Measurements from ENCODE around the gene RGL1.

RGL1 gene

DNA sequence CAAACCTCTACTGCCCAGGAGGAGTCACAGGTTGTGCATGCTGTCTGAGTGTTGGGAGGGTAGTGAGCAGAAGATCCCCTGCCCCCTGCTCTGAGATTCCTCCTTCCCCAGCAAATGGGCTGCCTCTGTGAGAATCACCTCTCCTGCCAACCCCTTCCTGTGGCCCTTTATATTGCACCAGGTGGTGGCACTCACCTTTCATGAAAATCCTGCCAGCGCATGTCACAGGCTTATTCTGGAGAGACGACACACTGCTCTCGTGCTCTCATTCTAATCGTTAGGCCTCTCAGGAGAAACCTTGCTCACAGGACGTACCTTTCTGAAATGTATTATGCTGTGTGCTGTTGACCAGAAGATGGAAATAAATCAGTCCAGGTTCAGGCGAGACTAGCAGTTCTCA, 113.7 kb downstream of the RGL1 start:
- no peak for DNase-seq (ENCODE audit: low read depth)

DNA sequence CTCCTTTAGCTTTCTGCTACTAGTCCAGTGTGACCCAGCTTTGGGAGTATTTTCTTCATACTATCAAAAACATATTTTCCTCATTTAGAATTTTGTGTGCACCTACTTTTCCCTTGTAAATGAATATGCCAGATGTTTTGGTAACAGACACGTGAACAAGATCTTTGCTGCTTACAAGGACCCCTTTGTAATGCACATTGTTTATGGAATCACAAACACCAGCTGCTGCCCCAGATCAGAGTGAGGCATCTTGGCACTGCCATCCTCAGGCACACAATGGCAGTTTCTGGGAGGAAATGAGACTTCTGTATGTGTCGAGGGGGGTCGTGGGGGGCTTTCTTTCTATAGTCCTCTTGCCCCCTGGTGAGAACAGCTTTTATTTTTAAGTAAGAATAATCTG, 115.7 kb downstream of the RGL1 start:
- DNase-seq (ENCODE audit: low read depth): no peak

DNA sequence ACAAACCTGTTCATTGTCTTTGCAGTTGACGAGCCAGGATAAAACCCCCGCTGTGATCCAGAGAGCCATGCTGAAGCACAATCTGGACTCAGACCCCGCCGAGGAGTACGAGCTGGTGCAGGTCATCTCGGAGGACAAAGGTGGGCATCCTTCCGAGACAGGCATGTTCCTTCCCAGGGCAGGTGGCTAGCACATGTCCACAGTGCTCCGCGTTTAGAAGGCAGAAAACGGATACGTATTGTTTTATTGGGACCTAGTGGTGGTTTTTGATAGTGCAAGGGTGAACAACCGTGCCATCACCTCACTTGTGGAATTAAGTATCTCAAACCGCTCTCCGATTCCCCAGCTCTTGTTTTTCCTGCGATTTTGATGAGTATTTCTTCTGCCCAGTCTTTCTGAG, 117.3 kb downstream of the RGL1 start:
- DNase-seq (ENCODE audit: low read depth): no peak

DNA sequence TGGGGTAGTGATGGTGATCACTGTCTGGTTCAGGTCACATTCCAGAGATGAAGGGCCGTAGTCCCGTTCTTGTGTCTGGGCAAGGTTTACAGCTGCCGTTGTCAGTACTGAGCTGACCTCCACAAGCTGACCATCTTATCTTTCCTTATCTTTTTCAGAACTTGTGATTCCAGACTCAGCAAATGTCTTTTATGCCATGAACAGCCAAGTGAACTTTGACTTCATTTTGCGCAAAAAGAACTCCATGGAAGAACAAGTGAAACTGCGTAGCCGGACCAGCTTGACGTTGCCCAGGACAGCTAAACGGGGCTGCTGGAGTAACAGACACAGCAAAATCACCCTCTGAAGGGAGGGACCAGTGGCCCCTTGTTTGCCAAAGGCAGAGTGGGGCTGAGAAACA, 121.0 kb downstream of the RGL1 start:
- DNase-seq (ENCODE audit: low read depth): no peak

DNA sequence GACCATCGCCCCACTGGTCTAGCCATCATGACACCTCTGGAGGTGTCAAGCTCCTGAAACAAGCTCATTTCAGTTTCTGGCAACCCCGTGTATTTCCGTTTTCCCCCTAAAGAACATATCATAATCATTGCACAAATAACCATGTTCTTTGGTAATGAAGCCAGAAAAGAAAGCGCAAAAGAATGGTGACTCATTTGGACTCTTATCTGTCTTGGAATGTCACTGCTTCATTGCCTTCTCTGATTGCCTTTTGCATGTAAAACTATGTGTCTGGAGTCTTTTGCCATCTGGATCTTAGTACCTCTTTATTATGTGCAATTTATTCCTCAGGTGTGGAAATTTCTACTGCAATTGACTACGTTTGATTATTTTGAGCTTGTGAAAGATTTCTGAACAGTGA, 122.1 kb downstream of the RGL1 start:
- DNase-seq (ENCODE audit: low read depth): no peak

- no peak for DNase-seq (ENCODE audit: low read depth)
Observed at GRCh38 chr1:183931646-183932271, 126.8 kb downstream of the RGL1 start.

DNA sequence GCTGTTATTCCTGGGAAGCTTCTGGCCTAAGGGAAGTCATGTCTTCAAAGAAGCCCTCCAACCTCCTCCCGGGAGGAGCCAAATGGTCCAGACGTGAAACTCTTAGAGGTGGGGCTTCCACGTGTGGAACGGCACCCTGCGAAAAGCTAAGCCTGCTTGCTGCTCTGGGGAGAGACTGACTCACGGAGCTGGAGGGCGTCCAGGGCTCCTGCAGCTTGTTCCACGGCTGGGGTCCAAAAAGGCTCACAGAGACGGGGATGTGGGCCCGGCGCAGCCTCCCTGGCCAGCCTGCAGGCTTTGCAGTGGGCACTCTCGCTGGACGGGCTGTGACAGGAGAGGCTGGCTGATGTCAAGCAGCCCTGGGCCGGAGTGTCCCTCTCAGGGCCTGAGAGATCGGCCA, 127.5 kb downstream of the RGL1 start:
- peak; percentile 64 for DNase-seq (ENCODE audit: low read depth)

GRCh38 chr1:183933528-183934179, 128.7 kb downstream of the RGL1 start:
- DNase-seq (ENCODE audit: low read depth): no peak

- DNase-seq (ENCODE audit: low read depth): no peak
Observed at GRCh38 chr1:183934314-183934713, 129.4 kb downstream of the RGL1 start.

- no peak for DNase-seq (ENCODE audit: low read depth)
Observed at GRCh38 chr1:183936009-183936408, 131.1 kb downstream of the RGL1 start.

GRCh38 chr1:183936791-183937190, 131.9 kb downstream of the RGL1 start:
- DNase-seq (ENCODE audit: low read depth): no peak

- no peak for DNase-seq (ENCODE audit: low read depth)
Observed at GRCh38 chr1:183937611-183938010, 132.7 kb downstream of the RGL1 start.

GRCh38 chr1:183941001-183941400, 136.1 kb downstream of the RGL1 start:
- DNase-seq (ENCODE audit: low read depth): no peak

- peak; percentile 97 for DNase-seq (ENCODE audit: low read depth)
Observed at GRCh38 chr1:183942933-183943693, 138.2 kb downstream of the RGL1 start.

- DNase-seq (ENCODE audit: low read depth): no peak
Observed at GRCh38 chr1:183945428-183946319, 140.8 kb downstream of the RGL1 start.

DNA sequence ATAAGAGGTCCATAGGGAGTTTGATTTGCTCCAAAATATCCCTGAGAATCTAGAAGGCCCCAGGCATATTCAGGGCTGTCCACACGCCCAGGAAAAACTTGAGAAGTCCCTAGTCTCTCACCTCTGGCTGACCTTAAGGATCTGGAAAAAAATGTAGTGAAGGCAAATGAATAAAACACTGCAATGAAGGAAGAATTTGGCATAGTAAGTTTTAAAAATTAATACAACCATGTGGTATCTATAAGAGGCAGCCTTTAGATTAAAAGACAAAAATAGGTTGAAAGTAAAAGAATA, 141.3 kb downstream of the RGL1 start:
- DNase-seq (ENCODE audit: low read depth): no peak

DNA sequence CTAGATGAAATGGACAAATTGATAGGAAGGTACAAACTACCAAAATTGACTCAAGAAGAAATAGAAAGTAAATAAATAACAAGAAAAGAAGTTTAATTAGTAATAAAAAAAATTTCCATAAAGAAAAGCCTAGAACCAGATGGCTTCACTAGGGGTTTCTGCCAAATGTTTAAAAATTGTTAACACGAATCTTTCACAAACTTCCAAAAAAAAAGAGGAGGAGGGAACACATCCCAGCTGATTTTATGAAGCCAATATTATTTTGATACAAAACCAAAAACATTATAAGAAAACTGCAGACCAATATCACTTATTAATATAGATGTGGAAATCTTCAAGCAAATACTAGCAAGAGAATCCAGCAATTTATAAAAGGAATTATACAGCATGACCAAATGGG, 143.1 kb downstream of the RGL1 start:
- DNase-seq (ENCODE audit: low read depth): no peak

- no peak for DNase-seq (ENCODE audit: low read depth)
Observed at GRCh38 chr1:183952101-183952500, 147.2 kb downstream of the RGL1 start.

DNA sequence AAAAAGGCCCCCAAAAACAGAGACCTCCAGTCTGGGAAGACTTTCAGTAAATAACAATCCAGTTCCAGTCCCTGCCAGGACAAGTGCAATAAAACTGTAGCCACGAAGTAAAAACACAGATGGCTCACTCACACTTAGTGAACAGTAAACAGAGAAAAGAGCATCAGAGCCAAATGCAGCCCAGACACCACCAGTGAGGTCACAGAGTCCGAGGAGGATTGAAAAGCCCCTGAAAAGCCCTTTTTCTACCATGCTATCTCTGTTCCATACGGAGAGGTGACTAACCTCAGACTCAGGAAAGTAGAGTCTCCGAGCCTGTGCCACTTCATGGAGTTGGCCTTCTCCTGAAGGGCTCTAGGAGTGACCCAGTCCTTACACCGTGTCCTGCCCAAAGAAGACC, 148.1 kb downstream of the RGL1 start:
- no peak for DNase-seq (ENCODE audit: low read depth)

GRCh38 chr1:183954496-183954895, 149.6 kb downstream of the RGL1 start:
- no peak for DNase-seq (ENCODE audit: low read depth)

DNA sequence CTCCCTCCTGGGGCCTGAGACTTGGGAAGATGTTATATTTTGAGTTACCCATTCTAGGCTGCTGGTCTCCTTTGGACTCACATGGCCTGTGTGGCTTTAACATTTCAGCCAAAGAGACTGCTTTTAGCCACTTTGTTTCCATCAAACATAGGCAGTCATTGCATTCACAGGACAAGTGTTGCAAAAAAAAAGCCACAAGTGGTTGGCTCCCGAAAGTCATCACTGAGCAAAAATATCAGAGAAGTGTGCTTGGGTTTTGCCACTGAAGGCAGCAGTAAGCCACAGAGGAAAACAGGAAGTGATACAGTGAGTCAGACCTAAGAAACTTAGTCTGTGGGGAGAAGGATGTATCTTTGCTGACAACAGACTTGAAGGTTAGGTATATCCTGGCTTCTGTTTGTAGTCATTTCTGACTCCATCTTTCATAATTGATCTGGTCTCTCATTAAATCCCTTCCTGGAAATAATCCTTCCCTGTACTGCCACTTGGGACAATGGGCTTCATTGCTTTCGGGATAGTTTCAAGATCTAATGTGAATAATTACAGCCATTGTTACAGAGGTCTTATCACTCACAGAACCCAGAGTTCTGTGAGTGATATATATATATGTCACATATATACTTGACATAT, 151.8 kb downstream of the RGL1 start:
- DNase-seq (ENCODE audit: low read depth): peak; percentile 67

- no peak for DNase-seq (ENCODE audit: low read depth)
Observed at GRCh38 chr1:183957216-183957830, 152.4 kb downstream of the RGL1 start.

Data from non-pigmented ciliary epithelial cell (primary cell).